ENCODE results near the gene MARCHF10.
"Not testable (repeated sequence)": the region's sequence is repeated elsewhere in the genome, so short reads cannot be mapped to it uniquely, and the experiment has no call there.

Gene MARCHF10

DNA sequence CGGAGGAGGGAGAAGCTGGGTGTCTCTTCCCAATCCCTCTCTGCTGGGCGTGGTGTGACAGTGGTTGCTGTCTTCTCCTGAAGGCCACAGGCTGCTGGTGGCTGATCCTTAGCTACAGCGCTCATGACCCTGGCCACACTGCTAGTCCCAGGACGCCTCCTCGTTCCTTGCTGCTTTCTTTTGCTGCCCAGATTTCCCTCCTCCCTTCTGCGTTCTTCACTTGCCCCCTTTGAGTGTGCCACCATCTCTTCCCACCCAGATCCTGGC lies 90.6 kb downstream of the MARCHF10 start:
- DNase-seq (ENCODE audit: low read depth, low spot score), result no peak

DNA sequence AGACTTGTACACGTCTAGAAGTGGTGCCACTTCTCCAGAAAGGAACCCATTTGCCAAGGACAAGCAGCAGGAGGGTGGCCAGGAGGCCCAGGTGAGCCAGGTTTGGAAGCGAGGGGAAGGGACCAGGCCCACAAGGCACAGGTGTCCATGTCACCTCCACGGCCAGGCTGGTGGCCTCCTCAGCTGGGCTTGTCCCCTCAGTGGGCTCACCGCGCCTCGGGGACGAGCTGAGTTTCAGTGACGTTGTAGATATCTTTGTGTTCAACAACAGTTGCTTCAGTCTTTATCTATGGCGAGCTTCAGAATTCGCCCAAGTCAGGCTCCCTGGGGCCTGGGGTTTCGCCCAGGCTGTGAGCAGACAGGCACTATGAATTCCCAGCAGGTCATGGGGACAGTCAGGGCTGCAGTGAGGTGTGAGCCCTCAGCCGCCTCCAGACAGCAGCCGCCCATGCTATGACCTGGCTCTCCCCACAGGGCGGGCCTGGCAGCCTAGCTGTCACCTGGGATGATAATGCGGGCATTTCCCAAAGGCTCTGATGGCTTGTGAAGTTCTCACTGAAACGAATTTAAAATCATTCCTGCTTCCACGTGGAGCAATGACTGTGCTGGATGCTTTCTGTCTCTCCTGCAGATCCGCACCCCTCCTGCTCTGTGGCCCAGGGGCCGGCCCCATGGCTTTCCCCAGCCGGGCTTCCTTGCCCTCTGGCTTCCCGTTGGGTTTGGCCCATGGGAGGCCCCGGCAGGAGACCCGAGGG lies 91.1 kb downstream of the MARCHF10 start:
- DNase-seq (ENCODE audit: low read depth, low spot score), result no peak

DNA sequence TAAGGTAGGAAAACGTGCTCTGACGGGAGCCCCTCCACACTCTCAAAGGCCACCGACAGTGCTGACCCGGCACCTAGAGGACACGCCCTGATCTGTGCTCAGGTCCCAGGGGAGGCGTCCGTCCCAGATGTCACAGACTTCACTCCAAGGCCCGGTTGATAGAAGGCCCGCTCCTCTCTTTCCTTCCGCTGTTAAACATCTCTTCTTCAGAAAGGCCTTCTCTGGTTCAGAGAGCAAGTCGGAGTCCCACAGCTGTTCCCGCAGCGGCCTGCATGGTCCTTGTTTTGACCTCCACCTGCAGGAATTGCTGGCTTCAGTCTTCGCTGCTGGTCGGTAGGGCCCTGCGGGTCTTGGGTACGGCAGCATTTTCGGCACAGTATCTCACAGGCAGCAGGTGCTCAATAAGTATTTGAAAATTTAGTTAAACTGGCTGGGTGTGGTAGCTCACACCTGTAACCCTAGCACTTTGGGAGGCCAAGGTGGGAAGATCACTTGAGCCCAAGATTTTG lies 92.2 kb downstream of the MARCHF10 start:
- DNase-seq (ENCODE audit: low read depth, low spot score), result no peak

DNA sequence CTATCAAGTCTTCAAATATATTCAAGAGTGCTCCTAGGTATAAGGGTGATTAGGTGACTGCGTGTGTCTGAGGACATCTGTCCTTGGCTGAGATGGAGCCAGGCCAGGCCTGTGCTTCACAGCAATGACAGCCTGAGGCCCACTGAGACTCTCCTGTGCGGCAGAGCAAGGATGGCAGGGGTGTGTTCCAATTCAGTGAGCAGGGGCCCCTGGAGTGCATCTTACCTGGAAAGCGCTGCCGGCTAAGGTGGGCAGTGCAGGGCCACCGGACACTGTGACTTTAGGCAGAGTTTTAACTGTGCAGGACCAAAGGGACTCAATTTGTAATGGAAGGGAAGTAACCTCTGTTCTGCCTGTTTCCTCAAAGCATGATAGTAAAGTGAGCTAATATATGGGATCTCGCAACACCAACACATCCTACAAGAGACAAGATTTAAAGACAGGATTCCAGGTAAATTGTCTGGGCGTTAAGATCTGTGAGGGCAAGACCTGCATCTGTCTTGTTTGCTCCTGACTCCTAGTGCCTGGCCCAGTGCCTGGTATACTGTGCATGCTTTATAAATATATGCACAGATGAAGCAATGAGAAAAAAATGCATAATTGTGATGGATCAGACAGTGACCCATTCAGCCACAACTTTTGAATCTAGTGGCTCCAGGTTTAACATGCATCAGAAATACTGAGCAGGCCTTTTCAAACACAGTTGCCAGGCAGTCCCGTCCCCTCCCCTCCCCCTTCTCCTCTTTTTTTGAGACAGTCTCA lies 93.9 kb downstream of the MARCHF10 start:
- no peak for DNase-seq (ENCODE audit: low read depth, low spot score)

DNA sequence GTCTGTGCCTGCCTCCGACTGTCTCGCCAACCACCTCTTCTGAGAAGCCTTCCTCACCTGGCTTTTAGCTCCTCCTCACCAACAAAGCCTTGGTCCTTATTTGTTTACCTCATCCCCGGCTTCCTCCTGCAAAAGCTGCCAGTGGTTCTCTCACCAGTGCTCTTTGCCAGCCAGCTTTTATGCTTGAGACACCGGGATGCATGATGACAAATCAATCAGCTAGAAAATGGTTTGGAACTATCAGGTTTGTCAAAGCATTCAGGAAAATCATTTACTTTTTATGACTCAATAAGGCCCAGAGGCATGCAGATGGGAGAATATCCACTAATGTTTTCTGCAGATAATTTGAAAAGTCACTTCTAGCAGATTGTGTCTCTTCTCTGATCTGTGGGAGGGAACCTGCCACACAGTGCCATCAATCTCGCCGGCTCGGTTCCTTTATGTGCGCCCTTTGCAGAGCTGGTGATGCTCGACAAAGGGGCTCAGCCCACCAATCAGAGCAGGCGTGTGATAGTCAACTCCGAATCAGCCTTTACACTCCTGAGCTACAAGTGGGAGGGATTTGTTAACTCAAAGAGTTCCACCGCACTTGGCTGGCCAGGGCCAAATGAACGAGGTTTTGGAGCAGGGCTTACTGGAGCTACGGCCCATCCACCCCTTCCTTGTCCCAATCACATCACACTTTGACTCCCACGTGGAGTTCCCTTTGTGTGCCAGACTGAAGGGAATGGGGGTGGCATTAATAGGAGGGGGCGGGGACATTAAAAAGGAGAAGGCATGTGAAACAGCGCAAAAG lies 94.8 kb downstream of the MARCHF10 start:
- DNase-seq (ENCODE audit: low read depth, low spot score), result no peak

DNA sequence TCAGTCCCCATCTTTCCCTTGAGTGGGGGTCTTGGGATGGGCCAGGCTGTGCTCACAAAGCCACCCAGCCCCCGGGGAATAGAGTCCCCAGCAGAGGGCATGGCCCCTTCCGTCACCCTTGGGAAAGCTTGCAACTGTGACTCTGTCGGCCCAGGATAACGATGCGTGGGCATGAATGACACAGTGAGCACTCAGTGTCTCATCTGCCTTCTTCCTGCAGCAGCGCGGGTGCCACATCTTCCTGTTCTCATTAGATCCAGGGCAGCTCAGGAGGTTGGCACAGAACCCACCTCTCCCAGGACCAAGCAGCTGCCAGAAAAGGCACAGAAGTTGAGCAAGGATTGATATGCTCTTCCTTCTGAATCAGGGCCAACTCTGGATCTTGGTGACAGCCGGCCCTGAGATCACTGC lies 95.9 kb downstream of the MARCHF10 start:
- no peak for DNase-seq (ENCODE audit: low read depth, low spot score)

DNA sequence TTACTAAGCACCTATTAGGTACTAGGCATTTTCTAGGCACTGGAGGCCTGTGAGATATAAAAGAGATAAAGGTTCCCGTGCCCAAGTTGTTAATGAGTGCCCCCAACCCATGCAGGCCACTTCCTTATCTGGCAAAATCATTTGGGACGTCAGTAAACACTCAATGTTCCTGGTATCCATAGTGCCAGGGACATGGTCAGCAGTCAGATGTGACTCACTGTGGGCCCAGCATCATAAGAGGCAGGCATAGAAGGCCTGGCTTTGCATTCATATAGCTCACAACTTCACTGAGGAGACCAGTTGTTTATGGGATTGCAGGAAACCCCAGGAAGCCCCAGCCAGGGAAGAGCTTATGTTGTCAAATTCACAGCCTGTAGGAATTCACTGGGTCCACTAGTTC lies 99.5 kb downstream of the MARCHF10 start:
- DNase-seq (ENCODE audit: low read depth, low spot score), result no peak

DNA sequence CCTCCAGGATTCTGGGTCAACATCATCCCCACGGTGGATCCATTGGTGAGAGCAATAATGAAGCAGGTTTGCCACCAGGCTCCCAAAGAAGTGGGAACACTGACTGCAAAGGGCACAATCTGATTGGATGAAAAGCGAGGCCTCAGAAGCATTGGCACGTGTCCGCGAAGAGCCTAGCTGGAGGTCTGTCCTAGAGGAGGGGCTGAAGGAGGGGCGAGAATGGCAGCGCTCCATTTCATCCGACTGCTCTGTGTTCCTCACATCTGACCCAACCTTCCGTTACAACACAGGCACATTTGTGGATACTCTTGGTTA lies 100.7 kb downstream of the MARCHF10 start:
- no peak for DNase-seq (ENCODE audit: low read depth, low spot score)

DNA sequence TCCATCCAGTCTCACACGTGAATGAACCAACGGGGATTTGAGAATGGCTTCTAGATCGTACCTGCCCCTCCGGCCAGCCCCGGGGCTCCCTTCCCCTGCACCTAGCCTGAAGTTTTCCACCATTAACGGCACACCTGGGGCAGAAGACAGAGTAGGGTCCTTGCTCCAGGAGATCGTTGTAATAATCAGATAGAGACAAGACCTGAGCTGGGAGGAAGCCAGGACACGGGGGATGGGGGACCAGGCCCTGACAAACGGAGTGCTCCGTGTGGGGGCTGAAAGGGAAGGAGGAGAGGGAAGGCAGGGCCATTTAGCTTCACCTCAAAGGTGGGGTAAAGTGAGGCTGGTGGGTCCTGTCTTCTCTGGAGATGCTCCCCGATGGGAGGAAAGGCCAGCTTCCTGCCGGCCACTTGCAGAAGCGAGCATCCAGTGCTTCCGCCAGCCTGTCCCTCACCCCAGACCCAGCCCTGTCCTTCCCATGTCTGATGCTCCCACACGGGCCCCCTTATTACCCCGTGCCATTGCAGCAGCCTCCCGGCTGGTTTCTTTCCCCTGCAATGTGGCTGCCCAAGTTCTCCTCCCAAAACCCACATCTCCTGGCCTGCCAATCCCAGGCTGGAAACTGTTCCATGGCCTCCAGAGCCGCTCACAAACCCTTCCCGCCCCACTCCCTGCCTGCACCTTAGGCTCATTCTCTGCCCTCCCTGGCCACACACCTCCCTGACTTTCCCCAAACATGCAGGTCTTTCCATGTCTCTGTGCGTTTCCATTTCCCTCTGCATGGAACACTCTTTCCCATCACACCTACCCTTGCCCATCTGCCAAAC lies 101.3 kb downstream of the MARCHF10 start:
- DNase-seq (ENCODE audit: low read depth, low spot score), result no peak

DNA sequence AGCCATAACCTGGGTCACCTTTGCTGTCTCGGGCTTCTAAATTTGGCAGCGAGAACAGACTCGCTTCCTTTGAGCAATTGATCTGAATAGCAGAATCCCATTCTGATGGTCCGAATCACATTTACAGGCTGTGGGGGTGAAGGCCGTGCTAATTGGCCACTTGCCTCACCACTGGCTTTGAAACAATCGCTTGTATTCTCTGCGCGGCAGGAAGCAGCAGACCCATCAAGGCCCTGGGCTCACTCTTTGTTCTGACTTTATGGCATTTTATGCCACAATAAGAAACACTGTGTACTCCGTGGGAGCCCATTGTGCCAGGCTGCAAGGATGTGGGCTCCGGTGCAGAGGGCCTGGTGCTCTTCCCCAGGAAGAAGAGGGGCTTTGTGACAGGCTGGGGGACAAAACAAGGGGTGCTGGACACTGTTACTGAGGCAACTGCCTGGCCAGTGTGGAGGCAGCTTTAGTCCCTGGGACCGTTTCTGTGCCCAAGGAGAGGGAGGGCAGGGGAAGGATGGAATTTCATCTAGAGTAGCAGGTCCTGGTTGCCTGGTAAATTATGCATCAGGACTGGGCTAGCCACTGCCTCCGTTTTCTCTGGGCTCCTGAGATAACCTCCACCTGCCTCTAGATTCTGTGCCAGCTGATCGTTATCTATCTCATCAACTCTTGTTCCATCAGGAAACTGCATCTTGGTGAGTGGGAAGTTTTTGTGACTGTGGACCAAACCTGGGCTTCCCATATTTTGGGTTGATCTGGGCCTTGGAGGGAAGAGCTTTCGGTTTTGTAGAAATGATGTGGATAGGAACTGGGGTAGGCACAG lies 102.1 kb downstream of the MARCHF10 start:
- DNase-seq (ENCODE audit: low read depth, low spot score), result peak; percentile 56

DNA sequence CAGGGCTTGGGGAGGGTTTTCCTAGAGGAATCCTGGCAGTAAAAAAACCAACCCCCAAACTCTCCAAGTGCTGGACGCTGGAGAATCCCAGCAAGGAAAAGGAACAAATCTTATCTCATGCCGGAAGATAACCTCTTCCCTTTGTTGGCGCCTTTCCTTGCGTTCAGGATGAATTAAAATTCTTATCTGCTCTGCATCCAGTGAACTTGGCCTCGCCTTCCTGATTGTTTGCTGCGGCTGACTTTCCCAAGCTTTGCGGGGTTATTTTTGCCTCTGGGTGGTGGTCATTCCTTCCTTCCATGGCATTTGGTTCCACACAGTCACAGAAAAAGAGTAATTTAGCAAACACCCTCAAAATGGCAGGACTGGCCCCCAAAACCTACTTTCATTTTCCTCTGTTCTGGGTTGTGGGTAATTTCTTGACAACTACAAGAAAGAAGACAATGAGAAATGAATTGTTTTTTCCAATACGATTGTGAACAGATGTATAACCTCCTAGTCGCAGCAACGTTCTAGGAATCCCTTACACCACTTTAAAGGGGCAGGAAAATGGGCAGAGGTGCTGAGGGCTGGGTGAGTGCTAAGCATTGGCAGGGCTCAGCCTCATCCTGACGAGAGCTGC lies 102.8 kb downstream of the MARCHF10 start:
- DNase-seq (ENCODE audit: low read depth, low spot score), result no peak

DNA sequence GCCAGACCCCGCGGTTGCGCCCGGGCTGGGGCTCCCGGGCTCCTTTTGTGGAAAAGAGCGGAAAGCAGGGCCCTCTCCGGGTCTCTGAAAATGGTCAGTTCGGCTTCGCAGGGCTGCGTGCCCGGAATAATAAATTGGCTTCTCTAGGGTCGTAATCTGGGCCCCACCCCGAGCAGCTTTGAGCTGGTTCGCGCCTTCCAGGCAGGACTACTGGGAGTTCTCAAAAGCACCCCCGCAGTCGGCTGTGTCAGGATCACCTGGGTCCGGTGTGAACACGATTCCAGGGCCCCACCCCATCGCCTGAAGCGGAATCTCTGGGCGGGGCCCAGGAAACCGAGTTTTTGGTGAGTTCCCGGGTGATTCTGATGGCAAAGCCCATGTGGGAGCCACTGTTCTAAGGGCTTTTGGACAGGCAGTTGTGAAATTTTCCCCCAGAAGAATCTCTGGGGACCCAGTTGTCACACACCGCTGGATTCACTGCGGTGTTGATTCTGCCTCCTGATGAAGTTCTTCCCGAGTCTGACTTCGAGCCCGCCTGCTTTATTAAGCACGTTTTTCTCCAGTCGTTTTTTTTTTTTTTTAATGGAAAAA lies 103.6 kb downstream of the MARCHF10 start:
- DNase-seq (ENCODE audit: low read depth, low spot score), result no peak

DNA sequence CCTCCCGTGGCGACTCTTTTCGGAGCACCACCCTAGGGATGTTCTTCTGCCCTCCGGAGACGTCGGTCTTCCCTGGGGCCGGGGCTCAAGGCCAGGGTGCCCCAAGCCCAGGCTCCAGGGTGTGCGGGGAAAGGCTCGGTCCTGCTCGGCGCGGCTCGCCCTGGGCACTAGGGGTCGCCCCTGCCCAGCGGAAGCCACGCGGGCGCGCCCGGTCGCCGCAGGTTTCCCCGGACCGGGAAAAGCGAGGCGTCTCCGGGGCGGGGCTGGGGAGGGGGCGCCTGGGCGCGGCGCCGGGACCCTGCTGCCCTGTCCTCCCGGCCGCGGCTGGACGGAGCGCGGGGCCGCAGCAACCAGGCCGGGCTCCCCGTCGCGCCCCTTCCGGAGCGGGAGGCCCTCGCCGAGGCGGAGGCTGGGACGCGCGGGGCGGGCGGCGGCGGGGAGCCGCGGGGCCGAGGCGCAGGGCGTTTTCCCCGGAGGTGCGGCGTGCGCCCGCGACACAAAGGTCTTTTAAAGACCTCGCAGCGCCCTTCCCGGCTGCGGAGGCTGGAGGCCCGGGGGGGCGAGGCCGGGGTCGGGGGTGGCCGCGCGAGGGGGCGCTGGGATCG lies 104.2 kb downstream of the MARCHF10 start:
- DNase-seq (ENCODE audit: low read depth, low spot score), result no peak

DNA sequence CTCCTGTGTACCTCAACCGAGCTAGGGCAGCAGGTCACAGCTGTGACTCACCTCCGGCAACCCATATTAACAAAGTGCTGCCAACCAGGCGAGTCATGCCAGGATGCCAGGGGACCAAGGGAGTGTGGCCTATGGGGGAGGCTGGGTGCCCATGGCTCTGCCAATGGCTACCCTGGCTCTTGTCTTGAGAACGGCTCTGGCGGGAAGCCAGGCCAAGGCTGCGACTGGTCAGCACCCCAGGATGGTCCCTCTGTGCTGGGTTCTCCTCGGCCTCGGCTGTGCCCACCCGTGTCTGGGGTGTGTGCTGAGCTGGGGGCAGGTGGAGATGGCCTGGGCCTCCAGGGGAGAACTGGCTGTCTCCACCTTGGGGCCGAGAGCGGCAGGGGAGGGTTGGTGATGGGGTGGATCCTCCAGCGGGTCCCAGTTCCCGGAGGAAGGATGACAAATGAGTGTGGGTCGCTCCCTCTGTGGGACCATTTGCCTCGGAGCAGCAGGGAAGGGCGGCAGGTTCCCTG lies 104.8 kb downstream of the MARCHF10 start:
- no peak for DNase-seq (ENCODE audit: low read depth, low spot score)

DNA sequence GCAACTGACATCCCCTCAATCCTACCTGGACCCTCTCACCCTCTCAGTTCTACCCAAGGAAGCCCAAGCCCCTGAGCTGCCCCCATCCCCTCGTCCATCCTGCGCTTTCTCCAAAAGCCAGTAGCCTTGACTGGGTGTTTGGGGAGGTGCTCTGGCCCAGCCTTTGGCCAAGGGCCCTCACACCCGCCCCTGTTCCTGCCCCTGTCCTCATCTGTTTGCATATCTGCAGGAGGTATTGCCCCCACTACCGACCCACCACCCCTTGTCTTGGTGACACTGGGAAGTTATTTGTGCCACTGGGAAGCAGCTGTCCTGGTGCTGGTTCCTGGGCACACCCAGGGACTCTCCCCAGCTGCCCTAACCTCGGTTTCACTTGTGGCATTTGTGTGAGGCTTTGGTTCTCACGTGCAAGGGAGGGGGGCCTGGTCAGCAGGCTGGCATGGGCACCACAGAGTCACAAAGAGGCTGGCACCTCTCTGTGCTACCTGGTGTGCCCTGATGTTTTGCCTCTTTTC lies 105.3 kb downstream of the MARCHF10 start:
- DNase-seq (ENCODE audit: low read depth, low spot score), result no peak

DNA sequence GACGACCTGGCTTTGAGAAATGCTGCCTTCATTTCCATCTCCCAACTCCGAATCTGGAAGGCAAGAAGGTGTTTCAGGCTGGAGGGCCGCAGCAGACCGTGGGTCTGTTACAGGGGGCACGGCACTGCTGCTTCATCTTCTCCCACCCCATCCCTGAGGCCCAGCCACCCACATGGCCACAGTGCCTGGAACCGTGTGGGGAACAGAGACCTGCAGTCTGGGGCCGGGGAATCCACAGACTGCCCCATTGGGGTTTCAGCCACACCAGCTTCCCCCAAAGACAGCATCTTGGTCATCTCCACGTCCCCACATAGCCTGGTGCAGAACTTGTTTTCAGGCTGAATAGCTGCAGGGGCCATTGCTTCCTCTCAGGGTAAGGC lies 106.4 kb downstream of the MARCHF10 start:
- no peak for DNase-seq (ENCODE audit: low read depth, low spot score)

DNA sequence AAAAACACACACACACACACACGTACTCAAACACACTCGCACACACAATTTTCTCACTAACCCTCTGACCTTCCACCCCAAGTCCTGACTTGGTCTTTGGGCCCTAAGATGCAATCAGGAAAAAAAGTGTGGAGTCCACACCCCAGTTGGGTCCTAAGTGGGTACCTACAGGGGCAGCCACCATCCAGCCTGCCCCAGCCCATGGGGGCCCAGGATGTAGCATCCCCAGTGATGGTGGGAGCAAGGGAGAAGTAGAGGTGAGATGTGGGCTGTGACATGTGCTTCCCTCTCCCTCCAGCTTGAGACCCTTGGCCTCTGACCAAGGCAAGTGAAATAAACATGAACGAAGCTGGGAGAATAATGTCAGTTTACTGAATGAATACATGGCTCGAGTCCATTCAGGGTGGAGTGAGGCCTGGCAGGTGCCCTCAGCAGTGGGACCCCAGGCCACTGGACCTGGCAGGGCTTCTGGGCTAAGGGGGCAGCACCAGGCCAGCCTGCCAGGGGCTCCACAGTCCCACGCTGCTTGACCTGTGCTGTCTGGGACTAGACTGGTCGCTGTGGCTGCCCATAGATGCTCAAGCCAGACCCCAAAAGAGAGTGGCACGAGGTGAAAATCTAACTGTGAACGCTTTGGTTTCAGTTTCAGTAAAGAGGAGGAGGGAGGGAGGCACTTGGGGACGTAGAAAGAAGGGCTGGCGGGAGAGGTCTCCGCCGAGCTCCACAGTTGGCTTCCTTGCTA lies 107.0 kb downstream of the MARCHF10 start:
- no peak for DNase-seq (ENCODE audit: low read depth, low spot score)

DNA sequence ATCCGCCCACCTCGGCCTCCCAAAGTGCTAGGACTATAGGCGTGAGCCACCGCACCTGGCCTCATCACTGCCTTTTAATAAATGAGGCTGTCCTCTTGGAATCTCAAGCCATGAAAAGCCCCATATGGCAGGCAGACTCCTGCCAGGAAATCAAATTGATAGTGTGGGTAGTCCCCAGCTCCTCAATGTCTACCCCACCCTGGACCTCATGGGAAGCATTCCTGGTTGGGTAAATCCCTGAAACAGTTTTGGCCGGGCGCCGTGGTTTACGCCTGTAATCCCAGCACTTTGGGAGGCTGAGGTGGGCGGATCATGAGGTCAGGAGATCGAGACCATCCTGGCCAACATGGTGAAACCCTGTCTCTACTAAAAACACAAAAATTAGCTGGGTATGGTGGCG lies 109.7 kb downstream of the MARCHF10 start:
- DNase-seq (ENCODE audit: low read depth, low spot score), result not testable (repeated sequence)
